ENCODE results near the gene SLC38A9. TPM values are rescaled to one million over a fixed set of nuclear protein-coding genes. Genes with fewer than 3 reads are reported as not detected.

SLC38A9 gene
- total and polyA plus RNA-seq, 2 donors (not counting 1 experiment from before 2014, with no cell fraction given) = 23.4 to 36.3 TPM

DNA sequence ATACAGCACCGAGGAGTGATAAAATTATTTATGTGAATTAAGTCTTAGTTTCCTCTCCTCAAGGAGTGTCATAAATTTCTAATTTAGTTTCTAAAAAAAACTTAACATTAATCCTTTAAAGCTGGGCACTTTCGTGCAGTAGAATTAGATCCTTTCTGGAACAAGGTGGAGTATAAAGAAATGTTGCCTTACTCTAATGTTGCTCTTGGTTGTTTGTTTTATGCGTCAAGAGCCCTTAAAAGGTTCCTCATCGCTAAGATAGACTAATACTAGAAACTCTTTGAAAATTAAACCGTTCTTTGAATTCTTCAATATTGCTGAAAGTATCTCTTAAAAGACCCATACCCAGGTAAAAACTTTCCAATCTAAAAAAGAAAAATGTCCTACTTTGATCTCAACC is 93.8 kb downstream of the SLC38A9 start:
- no peak overlapping the region for H3K4me3 ChIP-seq (ENCODE audit: control extremely low read depth in 1 of 5, extremely low read depth in 1 of 5, insufficient read depth in 1 of 5, low read depth in 2 of 5, low read length in 4 of 5)
- TF ChIP-seq, protein P1, sequence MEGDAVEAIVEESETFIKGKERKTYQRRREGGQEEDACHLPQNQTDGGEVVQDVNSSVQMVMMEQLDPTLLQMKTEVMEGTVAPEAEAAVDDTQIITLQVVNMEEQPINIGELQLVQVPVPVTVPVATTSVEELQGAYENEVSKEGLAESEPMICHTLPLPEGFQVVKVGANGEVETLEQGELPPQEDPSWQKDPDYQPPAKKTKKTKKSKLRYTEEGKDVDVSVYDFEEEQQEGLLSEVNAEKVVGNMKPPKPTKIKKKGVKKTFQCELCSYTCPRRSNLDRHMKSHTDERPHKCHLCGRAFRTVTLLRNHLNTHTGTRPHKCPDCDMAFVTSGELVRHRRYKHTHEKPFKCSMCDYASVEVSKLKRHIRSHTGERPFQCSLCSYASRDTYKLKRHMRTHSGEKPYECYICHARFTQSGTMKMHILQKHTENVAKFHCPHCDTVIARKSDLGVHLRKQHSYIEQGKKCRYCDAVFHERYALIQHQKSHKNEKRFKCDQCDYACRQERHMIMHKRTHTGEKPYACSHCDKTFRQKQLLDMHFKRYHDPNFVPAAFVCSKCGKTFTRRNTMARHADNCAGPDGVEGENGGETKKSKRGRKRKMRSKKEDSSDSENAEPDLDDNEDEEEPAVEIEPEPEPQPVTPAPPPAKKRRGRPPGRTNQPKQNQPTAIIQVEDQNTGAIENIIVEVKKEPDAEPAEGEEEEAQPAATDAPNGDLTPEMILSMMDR (IDR thresholded peaks at IDR 0.05) = no peak
- no peak for TF ChIP-seq EZH2 (IDR thresholded peaks at IDR 0.05; ENCODE audit: borderline replicate concordance, insufficient read depth, low read depth, low read length, poor library complexity, severe bottlenecking)
- H3K36me3 ChIP-seq (replicated peaks in 1 of 2; ENCODE audit: control extremely low read depth in 1 of 2, control insufficient read depth in 1 of 2, extremely low read depth in 1 of 2, insufficient read depth in 2 of 2, low read length in 1 of 2) = no peaks in the 10 kb centered on the region
- no peak overlapping the region for H2AFZ ChIP-seq (ENCODE audit: insufficient read depth, low read depth, low read length, poor library complexity, severe bottlenecking)
- H3K27ac ChIP-seq (ENCODE audit: low read length in 2 of 2) = no peak overlapping the region
- intact Hi-C loops (cut with micrococcal nuclease) = no loop called here
- Mint-ChIP-seq H3K27ac (no peak overlapping the region), H3K4me3 (no peak overlapping the region), H3K27me3 (no peaks in the 10 kb centered on the region), H3K4me1 (no peaks in the 10 kb centered on the region), H3K9me3 (ENCODE audit: insufficient read depth) (no peaks in the 10 kb centered on the region)
- ChIA-PET CTCF (no interaction called here), POLR2A (no interaction called here)
- H3K9ac ChIP-seq (ENCODE audit: low read length) = no peak overlapping the region
- H3K79me2 ChIP-seq (ENCODE audit: control insufficient read depth, insufficient read depth, low read length) = no peaks in the 10 kb centered on the region
- H3K4me1 ChIP-seq (ENCODE audit: control insufficient read depth in 2 of 2, insufficient read depth in 2 of 2, low read length in 2 of 2) = no peaks in the 10 kb centered on the region
- DNase-seq (no peak), ATAC-seq (ENCODE audit: low read depth) (no peak)
- H3K4me2 ChIP-seq (replicated peaks; ENCODE audit: low read depth, low read length, poor library complexity, severe bottlenecking) = no peak overlapping the region
- no peaks in the 10 kb centered on the region for H4K20me1 ChIP-seq (ENCODE audit: control insufficient read depth, insufficient read depth, low read length, poor library complexity, severe bottlenecking)
- WGBS (ENCODE audit: insufficient coverage) = no CpG with 5 or more reads among the region's 5 CpGs
- H3K27me3 ChIP-seq (replicated peaks in 1 of 4; ENCODE audit: control extremely low read depth in 1 of 4, control insufficient read depth in 3 of 4, insufficient read depth in 4 of 4, low read length in 3 of 4) = no peaks in the 10 kb centered on the region
- peaks cover 0 to 4% (median 0%) of the 10 kb centered on the region in 3 donors for H3K9me3 ChIP-seq (ENCODE audit: control extremely low read depth in 1 of 3, control insufficient read depth in 2 of 3, insufficient read depth in 1 of 3, low read length in 2 of 3)

DNA sequence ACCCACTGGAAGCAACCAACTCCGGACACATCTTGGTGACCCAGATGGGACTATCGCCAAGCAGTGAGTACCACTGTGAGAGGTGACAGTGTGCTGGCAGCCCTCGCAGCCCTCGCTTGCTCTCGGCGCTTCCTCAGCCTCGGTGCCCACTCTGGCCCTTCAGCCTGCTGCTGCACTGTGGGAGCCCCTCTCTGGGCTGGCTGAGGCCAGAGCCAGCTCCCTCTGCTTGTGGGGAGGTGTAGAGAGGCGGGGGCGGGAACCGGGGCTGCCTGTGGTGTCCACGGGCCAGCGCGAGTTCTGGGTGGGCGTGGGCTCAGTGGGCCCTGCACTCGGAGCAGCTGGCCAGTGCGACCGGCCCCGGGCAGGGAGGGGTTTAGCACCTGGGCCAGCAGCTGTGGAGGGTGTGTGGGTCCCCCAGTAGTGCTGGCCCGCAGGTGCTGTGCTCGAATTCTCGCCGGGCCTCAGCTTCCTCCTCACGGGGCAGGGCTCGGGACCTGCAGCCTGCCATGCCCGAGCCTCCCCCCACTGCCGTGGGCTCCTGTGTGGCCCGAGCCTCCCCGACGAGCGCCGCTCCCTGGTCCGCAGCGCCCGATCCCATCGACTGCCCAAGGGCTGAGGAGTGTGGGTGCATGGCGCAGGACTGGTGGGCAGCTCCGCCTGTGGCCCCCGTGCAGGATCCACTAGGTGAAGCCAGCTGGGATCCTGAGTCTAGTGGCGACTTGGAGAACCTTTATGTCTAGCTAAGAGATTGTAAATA is 98.8 kb downstream of the SLC38A9 start:
- POLR2A ChIA-PET = no interaction called here
- Histone ChIP-seq H3K9me3 (ENCODE audit: control extremely low read depth in 1 of 3, control insufficient read depth in 2 of 3, insufficient read depth in 1 of 3, low read length in 2 of 3) (peaks cover 0 to 9% (median 0%) of the 10 kb centered on the region in 3 donors), H3K79me2 (ENCODE audit: control insufficient read depth, insufficient read depth, low read length) (no peaks in the 10 kb centered on the region), H3K9ac (ENCODE audit: low read length) (no peak overlapping the region), H3K4me3 (ENCODE audit: control extremely low read depth in 1 of 5, extremely low read depth in 1 of 5, insufficient read depth in 1 of 5, low read depth in 2 of 5, low read length in 4 of 5) (no peak overlapping the region), H3K27ac (ENCODE audit: low read length in 2 of 2) (no peak overlapping the region), H4K20me1 (ENCODE audit: control insufficient read depth, insufficient read depth, low read length, poor library complexity, severe bottlenecking) (no peaks in the 10 kb centered on the region), H3K4me1 (ENCODE audit: control insufficient read depth in 2 of 2, insufficient read depth in 2 of 2, low read length in 2 of 2) (no peaks in the 10 kb centered on the region), H3K4me2 (replicated peaks; ENCODE audit: low read depth, low read length, poor library complexity, severe bottlenecking) (no peak overlapping the region), H3K36me3 (replicated peaks in 1 of 2; ENCODE audit: control extremely low read depth in 1 of 2, control insufficient read depth in 1 of 2, extremely low read depth in 1 of 2, insufficient read depth in 2 of 2, low read length in 1 of 2) (no peaks in the 10 kb centered on the region), H2AFZ (ENCODE audit: insufficient read depth, low read depth, low read length, poor library complexity, severe bottlenecking) (no peak overlapping the region), H3K27me3 (replicated peaks in 1 of 4; ENCODE audit: control extremely low read depth in 1 of 4, control insufficient read depth in 3 of 4, insufficient read depth in 4 of 4, low read length in 3 of 4) (no peaks in the 10 kb centered on the region)
- no peaks in the 10 kb centered on the region for H3K27me3 Mint-ChIP-seq
- no peak for DNase-seq
- intact Hi-C loops (cut with micrococcal nuclease) = no loop called here
- TF ChIP-seq EZH2 (IDR thresholded peaks at IDR 0.05; ENCODE audit: borderline replicate concordance, insufficient read depth, low read depth, low read length, poor library complexity, severe bottlenecking) = no peak
- TF ChIP-seq, protein P1 (IDR thresholded peaks at IDR 0.05) = no peak
- no peak for ATAC-seq (ENCODE audit: low read depth)
- H3K9me3 Mint-ChIP-seq (ENCODE audit: insufficient read depth) = no peaks in the 10 kb centered on the region
- no peaks in the 10 kb centered on the region for H3K4me1 Mint-ChIP-seq
- H3K27ac Mint-ChIP-seq = no peak overlapping the region
- CTCF ChIA-PET = no interaction called here
- H3K4me3 Mint-ChIP-seq = no peak overlapping the region
- over 99% methylated on average over 31 of the region's 39 CpGs for WGBS (ENCODE audit: insufficient coverage)

Data from B cell (primary cell).